ENCODE measurements around the gene OSBPL10. TPM values are rescaled to one million over a fixed set of nuclear protein-coding genes. Genes with fewer than 3 reads are reported as not detected.
A peak's percentile ranks its signal among the peaks of the same experiment; 100 is the strongest.

OSBPL10 gene
- total RNA-seq, 1 experiment from 2014 or later, result 2.3 TPM

GRCh38 chr3:31688984-31689383 lies 292.1 kb downstream of the OSBPL10 start:
- ChIA-PET POLR2A (ENCODE audit: low non-redundant PET) (no interaction called here), CTCF (no interaction called here)
- Histone ChIP-seq H3K4me1 (ENCODE audit: insufficient read depth, low read length, poor library complexity, severe bottlenecking) (no peaks in the 10 kb centered on the region), H3K4me3 (ENCODE audit: low read depth, low read length, poor library complexity, severe bottlenecking) (no peak overlapping the region), H3K36me3 (ENCODE audit: insufficient read depth, low read length, poor library complexity, severe bottlenecking) (no peaks in the 10 kb centered on the region), H3K27ac (ENCODE audit: low read depth, low read length, poor library complexity, severe bottlenecking) (no peak overlapping the region), H3K27me3 (replicated peaks; ENCODE audit: insufficient read depth, low read depth, low read length, poor library complexity) (no peaks in the 10 kb centered on the region), H3K9me3 (ENCODE audit: low read depth, low read length, poor library complexity, severe bottlenecking) (no peaks in the 10 kb centered on the region)
- TF ChIP-seq EZH2 (IDR thresholded peaks at IDR 0.05; ENCODE audit: borderline replicate concordance, low read depth, low read length, poor library complexity, severe bottlenecking), result no peak
- TF ChIP-seq CTCF (conservative IDR thresholded peaks at IDR 0.05; ENCODE audit: low read depth, low read length), result no peak
- no TSS peak for BruUV-seq (replicated peaks)
- no peak for DNase-seq (ENCODE audit: low spot score)
- intact Hi-C loops (cut with micrococcal nuclease; ENCODE audit: unreplicated experiment), result no loop called here

- TF ChIP-seq EZH2 (IDR thresholded peaks at IDR 0.05; ENCODE audit: borderline replicate concordance, low read depth, low read length, poor library complexity, severe bottlenecking) (no peak), CTCF (conservative IDR thresholded peaks at IDR 0.05; ENCODE audit: low read depth, low read length) (peak; percentile 27; the same call in 1 of the 2 replicates)
- Histone ChIP-seq H3K27ac (ENCODE audit: low read depth, low read length, poor library complexity, severe bottlenecking) (no peak overlapping the region), H3K36me3 (ENCODE audit: insufficient read depth, low read length, poor library complexity, severe bottlenecking) (no peaks in the 10 kb centered on the region), H3K9me3 (ENCODE audit: low read depth, low read length, poor library complexity, severe bottlenecking) (no peaks in the 10 kb centered on the region), H3K27me3 (replicated peaks; ENCODE audit: insufficient read depth, low read depth, low read length, poor library complexity) (no peaks in the 10 kb centered on the region), H3K4me3 (ENCODE audit: low read depth, low read length, poor library complexity, severe bottlenecking) (no peak overlapping the region), H3K4me1 (ENCODE audit: insufficient read depth, low read length, poor library complexity, severe bottlenecking) (no peaks in the 10 kb centered on the region)
- no TSS peak for BruUV-seq (replicated peaks)
- no peak for DNase-seq (ENCODE audit: low spot score)
- POLR2A ChIA-PET (ENCODE audit: low non-redundant PET), result no interaction called here
- CTCF ChIA-PET, result no interaction called here
- intact Hi-C loops (cut with micrococcal nuclease; ENCODE audit: unreplicated experiment), result no loop called here
These were observed 293.9 kb downstream of the OSBPL10 start for GRCh38 chr3:31687020-31687802.

- DNase-seq (ENCODE audit: low spot score), result no peak
- ChIA-PET CTCF (no interaction called here), POLR2A (ENCODE audit: low non-redundant PET) (no interaction called here)
- H3K27ac ChIP-seq (ENCODE audit: low read depth, low read length, poor library complexity, severe bottlenecking), result no peak overlapping the region
- no peaks in the 10 kb centered on the region for H3K9me3 ChIP-seq (ENCODE audit: low read depth, low read length, poor library complexity, severe bottlenecking)
- intact Hi-C loops (cut with micrococcal nuclease; ENCODE audit: unreplicated experiment), result no loop called here
- H3K4me1 ChIP-seq (ENCODE audit: insufficient read depth, low read length, poor library complexity, severe bottlenecking), result no peaks in the 10 kb centered on the region
- H3K4me3 ChIP-seq (ENCODE audit: low read depth, low read length, poor library complexity, severe bottlenecking), result no peak overlapping the region
- H3K27me3 ChIP-seq (replicated peaks; ENCODE audit: insufficient read depth, low read depth, low read length, poor library complexity), result no peaks in the 10 kb centered on the region
- TF ChIP-seq EZH2 (IDR thresholded peaks at IDR 0.05; ENCODE audit: borderline replicate concordance, low read depth, low read length, poor library complexity, severe bottlenecking), result no peak
- TF ChIP-seq CTCF (conservative IDR thresholded peaks at IDR 0.05; ENCODE audit: low read depth, low read length), result no peak
- BruUV-seq (replicated peaks), result no TSS peak
- H3K36me3 ChIP-seq (ENCODE audit: insufficient read depth, low read length, poor library complexity, severe bottlenecking), result no peaks in the 10 kb centered on the region
These were observed 300.8 kb downstream of the OSBPL10 start for GRCh38 chr3:31680072-31680870.
